SK-N-SH (cell line): Measurements from ENCODE around the gene SNAI3. TPM values are rescaled to one million over a fixed set of nuclear protein-coding genes. Genes with fewer than 3 reads are reported as not detected.

ENCODE experiments used
- CTCF ChIA-PET: fragments of 300-600, 350-600 bp; formaldehyde crosslinking; extraction: SDS; loops from one replicate; lab custom pipeline; 2021; lab: Yijun Ruan, JAX
- POLR2A ChIA-PET: fragments of 350-600 bp; sonication (Branson Sonifier 250); formaldehyde crosslinking; extraction: SDS; loops from one replicate; lab custom pipeline; 2020; ENCODE audit warnings: antibody characterized with exemption, inconsistent platforms; lab: Yijun Ruan, JAX
- DNase-seq: peaks from one replicate; pipeline ENCODE4 v3.0.0; 2012
- H2AFZ ChIP-seq: fragments of 200-600 bp; sonication (generic); 2 replicates; pipeline ENCODE4 v1.8.1; 2016; ENCODE audit warnings: antibody characterized with exemption, mild to moderate bottlenecking, low read depth
- H3F3A ChIP-seq: fragments of 200-600 bp; sonication (generic); replicated peaks from 2 replicates; pipeline ENCODE3; 2016; ENCODE audit warnings: antibody characterized with exemption, mild to moderate bottlenecking; ENCODE audit not compliant: insufficient read depth
- H3K27ac ChIP-seq, 2 experiments: fragments of 200-500 bp in 1 of 2; fragments of 200-600 bp in 1 of 2; sonication (Bioruptor generic) in 1 of 2; sonication (generic), shearing (Covaris generic) in 1 of 2; 2 replicates each; pipeline versions ENCODE4 v1.5.1 to v1.6.1; 2014 to 2016; ENCODE audit warnings: low read depth in 2 of 2, inconsistent platforms in 1 of 2, low read length in 1 of 2, mild to moderate bottlenecking in 1 of 2, mixed read lengths in 1 of 2
- H3K27me3 ChIP-seq: fragments of 200-600 bp; sonication (generic), shearing (Covaris generic); 2 replicates; pipeline ENCODE4 v1.6.1; 2016; ENCODE audit warnings: mixed run types; ENCODE audit not compliant: insufficient read depth
- H3K36me3 ChIP-seq, 2 experiments: fragments of 200-500 bp in 1 of 2; fragments of 200-600 bp in 1 of 2; sonication (Bioruptor generic) in 1 of 2; sonication (generic) in 1 of 2; replicated peaks in 1 of 2; 2 replicates each; pipeline versions ENCODE3 to v1.5.1; 2014 to 2016; ENCODE audit warnings: low read length in 1 of 2, mild to moderate bottlenecking in 1 of 2; ENCODE audit not compliant: insufficient read depth in 2 of 2, control insufficient read depth in 1 of 2
- H3K4me1 ChIP-seq, 2 experiments: fragments of 200-500 bp in 1 of 2; fragments of 200-600 bp in 1 of 2; sonication (Bioruptor generic) in 1 of 2; sonication (generic), shearing (Covaris generic) in 1 of 2; 2 replicates each; pipeline versions ENCODE4 v1.5.1 to v1.6.1; 2014 to 2016; ENCODE audit warnings: low read depth in 1 of 2, low read length in 1 of 2, mixed run types in 1 of 2; ENCODE audit not compliant: insufficient read depth in 2 of 2, control insufficient read depth in 1 of 2
- H3K4me2 ChIP-seq: fragments of 200-600 bp; sonication (generic), shearing (Covaris generic); 2 replicates; pipeline ENCODE4 v1.6.1; 2017; ENCODE audit warnings: mixed run types
- H3K4me3 ChIP-seq, 2 experiments: fragments of 200-500 bp in 1 of 2; fragments of 200-600 bp in 1 of 2; sonication (Bioruptor generic) in 1 of 2; sonication (generic), shearing (Covaris generic) in 1 of 2; 2 replicates each; pipeline versions ENCODE4 v1.5.1 to v1.8.1; 2014 to 2016; ENCODE audit warnings: low read depth in 2 of 2, inconsistent platforms in 1 of 2, low read length in 1 of 2, mild to moderate bottlenecking in 1 of 2, mixed read lengths in 1 of 2, moderate library complexity in 1 of 2
- H3K79me2 ChIP-seq: fragments of 200-600 bp; sonication (generic); 2 replicates; pipeline ENCODE4 v1.8.1; 2017; ENCODE audit warnings: mild to moderate bottlenecking; ENCODE audit not compliant: insufficient read depth
- H3K9ac ChIP-seq: fragments of 200-600 bp; sonication (generic); 2 replicates; pipeline ENCODE4 v1.6.1; 2017; ENCODE audit warnings: mixed run types
- H3K9me2 ChIP-seq: fragments of 200-600 bp; sonication (generic); 2 replicates; pipeline ENCODE4 v1.6.1; 2017; ENCODE audit warnings: mixed run types
- H3K9me3 ChIP-seq: fragments of 200-600 bp; sonication (generic); 2 replicates; pipeline ENCODE4 v1.6.1; 2017; ENCODE audit warnings: mixed run types, mild to moderate bottlenecking, moderate library complexity
- H4K20me1 ChIP-seq: fragments of 200-600 bp; sonication (generic); 2 replicates; pipeline ENCODE4 v1.6.1; 2017; ENCODE audit warnings: mild to moderate bottlenecking, mixed run types; ENCODE audit not compliant: insufficient read depth
- CTCF ChIP-seq: fragments of 200-600 bp; sonication (generic); IDR thresholded peaks from 2 replicates; pipeline ENCODE4 v1.6.1; 2017; ENCODE audit warnings: antibody characterized with exemption, mild to moderate bottlenecking, moderate library complexity
- EP300 ChIP-seq, 2 experiments: IDR thresholded peaks; 2 replicates each; pipeline versions ENCODE4 v1.4.0 to v1.6.1; 2012; ENCODE audit warnings: borderline replicate concordance in 1 of 2, low read depth in 1 of 2, low read length in 1 of 2
- MEF2A ChIP-seq: IDR thresholded peaks from 2 replicates; pipeline ENCODE4 v1.4.0; 2012; ENCODE audit warnings: low read depth, borderline replicate concordance
- RFX5 ChIP-seq: IDR thresholded peaks from 2 replicates; pipeline ENCODE4 v1.6.1; 2012; ENCODE audit warnings: mild to moderate bottlenecking, improper control_type of control experiment, low read length
- ZBTB33 ChIP-seq: IDR thresholded peaks from 2 replicates; pipeline ENCODE4 v1.4.0; 2012; ENCODE audit warnings: low read depth, borderline replicate concordance
- WGBS: methylation state at CpG from one replicate; pipeline ENCODE4 v1.1.6; 2017; ENCODE audit warnings: low lambda C conversion rate; 5-methylcytosine and 5-hydroxymethylcytosine counted together
- polyA plus RNA-seq, 3 experiments: library from polyadenylated mRNA; depleted of rRNA; stranded (reverse); fragments of >200 nt; gene quantifications; 2 replicates each; pipeline ENCODE4 v1.2.3, GENCODE V29; 2012

The SNAI3 gene
- polyA plus RNA-seq, 1 of the 3 experiments (the other 2 are of a cell fraction), result 0.03 TPM

- CTCF ChIA-PET, result interaction anchor here (1.3 to 1.5 kb wide), 2 partner anchors 22 kb away, joined by 3 to 7 read pairs; no protein-coding TSS in a partner anchor
Measured at GRCh38 chr16:88715312-88716190, 29.2 kb upstream of the SNAI3 start.

GRCh38 chr16:88714420-88715302 lies 28.4 kb upstream of the SNAI3 start:
- H3K9me3 ChIP-seq, result no peaks in the 10 kb centered on the region
- peaks cover 5% of the 10 kb centered on the region; the same call in 1 of the 2 replicates for H4K20me1 ChIP-seq
- POLR2A ChIA-PET, result no interaction called here

More at GRCh38 chr16:88715312-88716190, 29.2 kb upstream of the SNAI3 start:
- Histone ChIP-seq H3K9me3 (no peaks in the 10 kb centered on the region), H4K20me1 (peaks cover 5% of the 10 kb centered on the region; the same call in 1 of the 2 replicates), H2AFZ (no peak overlapping the region), H3K4me3 (no peak overlapping the region), H3K9ac (no peak overlapping the region), H3K9me2 (no peaks in the 10 kb centered on the region), H3K27ac (no peak overlapping the region), H3K4me2 (no peak overlapping the region), H3K79me2 (no peaks in the 10 kb centered on the region), H3K4me1 (no peaks in the 10 kb centered on the region), H3K36me3 (peaks cover 17 to 58% of the 10 kb centered on the region in 2 experiments), H3F3A (peaks cover 15% of the 10 kb centered on the region), H3K27me3 (no peaks in the 10 kb centered on the region)
- TF ChIP-seq CTCF, result no peak
- no peak for TF ChIP-seq MEF2A
- POLR2A ChIA-PET, result no interaction called here
- 95% methylated on average over 28 of the region's 57 CpGs for WGBS
- no peak for DNase-seq

More at GRCh38 chr16:88714420-88715302, 28.4 kb upstream of the SNAI3 start:
- DNase-seq, result no peak
- Histone ChIP-seq H3K4me1 (no peaks in the 10 kb centered on the region), H3K4me3 (no peak overlapping the region), H3K27ac (no peak overlapping the region), H3K27me3 (no peaks in the 10 kb centered on the region)
- TF ChIP-seq EP300 (IDR thresholded peaks at IDR 0.05; ENCODE audit: borderline replicate concordance in 1 of 2, low read depth in 1 of 2, low read length in 1 of 2), result no peak
- no peak for TF ChIP-seq RFX5
- TF ChIP-seq ZBTB33, result no peak
- TF ChIP-seq, all 33 proteins: peak for 0
- WGBS, result 88% methylated on average over 20 of the region's 42 CpGs
- H3F3A ChIP-seq, result peaks cover 15% of the 10 kb centered on the region
- no peaks in the 10 kb centered on the region for H3K9me2 ChIP-seq
- H3K4me2 ChIP-seq, result no peak overlapping the region
- H3K36me3 ChIP-seq, result peaks cover 17 to 50% of the 10 kb centered on the region in 2 experiments
- no peak overlapping the region for H2AFZ ChIP-seq
- no peak overlapping the region for H3K9ac ChIP-seq
- H3K79me2 ChIP-seq, result no peaks in the 10 kb centered on the region
- CTCF ChIA-PET, result interaction anchor here (1.5 kb wide), 1 partner anchor 23 kb away, joined by 3 read pairs; no protein-coding TSS in a partner anchor
